ENCODE data around the gene PCBP2.
A peak's percentile ranks its signal among the peaks of the same experiment; 100 is the strongest.
"Not testable (repeated sequence)": the region's sequence is repeated elsewhere in the genome, so short reads cannot be mapped to it uniquely, and the experiment has no call there.

The PCBP2 gene

GRCh38 chr12:53423597-53423996 lies 28.3 kb upstream of the PCBP2 start, which contains the start of gene AMHR2:
TSS of gene AMHR2 (plus strand) at chr12:53423855. CDS start at chr12:53423935, 80 bp downstream.
- peaks cover 24% of the 10 kb centered on the region for H3K4me1 ChIP-seq (ENCODE audit: control insufficient read depth, insufficient read depth, low read length)
- H3K9me3 ChIP-seq (ENCODE audit: control insufficient read depth, insufficient read depth, low read depth, low read length): no peaks in the 10 kb centered on the region
- no peaks in the 10 kb centered on the region for H3K36me3 ChIP-seq (ENCODE audit: control insufficient read depth, insufficient read depth, low read length)
- no peak within 1 kb of the TSS for H3K9ac ChIP-seq (ENCODE audit: low read length)
- H3K4me3 ChIP-seq (ENCODE audit: low read depth, low read length): no peak within 1 kb of the TSS
- H3K27ac ChIP-seq (ENCODE audit: low read depth, low read length): no peak within 1 kb of the TSS
- no peaks in the 10 kb centered on the region for H3K27me3 ChIP-seq (ENCODE audit: control insufficient read depth, insufficient read depth, low read length)

GRCh38 chr12:53424626-53425514 lies 27.0 kb upstream of the PCBP2 start:
- Histone ChIP-seq H3K4me1 (ENCODE audit: control insufficient read depth, insufficient read depth, low read length) (peaks cover 24% of the 10 kb centered on the region), H3K27me3 (ENCODE audit: control insufficient read depth, insufficient read depth, low read length) (no peaks in the 10 kb centered on the region), H3K9me3 (ENCODE audit: control insufficient read depth, insufficient read depth, low read depth, low read length) (no peaks in the 10 kb centered on the region), H3K4me3 (ENCODE audit: low read depth, low read length) (no peak overlapping the region), H3K36me3 (ENCODE audit: control insufficient read depth, insufficient read depth, low read length) (no peaks in the 10 kb centered on the region), H3K27ac (ENCODE audit: low read depth, low read length) (no peak overlapping the region), H3K9ac (ENCODE audit: low read length) (peak overlapping the region; percentile 28)

- Histone ChIP-seq H3K4me3 (ENCODE audit: low read depth, low read length) (no peak overlapping the region), H3K4me1 (ENCODE audit: control insufficient read depth, insufficient read depth, low read length) (peaks cover 24% of the 10 kb centered on the region), H3K9ac (ENCODE audit: low read length) (peak overlapping the region; percentile 28), H3K27me3 (ENCODE audit: control insufficient read depth, insufficient read depth, low read length) (no peaks in the 10 kb centered on the region), H3K36me3 (ENCODE audit: control insufficient read depth, insufficient read depth, low read length) (no peaks in the 10 kb centered on the region), H3K27ac (ENCODE audit: low read depth, low read length) (no peak overlapping the region), H3K9me3 (ENCODE audit: control insufficient read depth, insufficient read depth, low read depth, low read length) (no peaks in the 10 kb centered on the region)
These were observed 26.3 kb upstream of the PCBP2 start for GRCh38 chr12:53425515-53426150.

- Histone ChIP-seq H3K27me3 (ENCODE audit: control insufficient read depth, insufficient read depth, low read length) (no peaks in the 10 kb centered on the region), H3K9ac (ENCODE audit: low read length) (no peak overlapping the region), H3K27ac (ENCODE audit: low read depth, low read length) (no peak overlapping the region), H3K36me3 (ENCODE audit: control insufficient read depth, insufficient read depth, low read length) (no peaks in the 10 kb centered on the region), H3K9me3 (ENCODE audit: control insufficient read depth, insufficient read depth, low read depth, low read length) (no peaks in the 10 kb centered on the region), H3K4me1 (ENCODE audit: control insufficient read depth, insufficient read depth, low read length) (peaks cover 20% of the 10 kb centered on the region; the same call in 1 of the 2 replicates), H3K4me3 (ENCODE audit: low read depth, low read length) (no peak overlapping the region)
These were observed 23.9 kb upstream of the PCBP2 start for GRCh38 chr12:53427905-53428594.

GRCh38 chr12:53428741-53429140 lies 23.2 kb upstream of the PCBP2 start:
- no peaks in the 10 kb centered on the region for H3K9me3 ChIP-seq (ENCODE audit: control insufficient read depth, insufficient read depth, low read depth, low read length)
- peaks cover 15% of the 10 kb centered on the region; the same call in 1 of the 2 replicates for H3K4me1 ChIP-seq (ENCODE audit: control insufficient read depth, insufficient read depth, low read length)
- H3K9ac ChIP-seq (ENCODE audit: low read length): no peak overlapping the region
- H3K4me3 ChIP-seq (ENCODE audit: low read depth, low read length): no peak overlapping the region
- no peaks in the 10 kb centered on the region for H3K36me3 ChIP-seq (ENCODE audit: control insufficient read depth, insufficient read depth, low read length)
- no peaks in the 10 kb centered on the region for H3K27me3 ChIP-seq (ENCODE audit: control insufficient read depth, insufficient read depth, low read length)
- no peak overlapping the region for H3K27ac ChIP-seq (ENCODE audit: low read depth, low read length)

- no peak overlapping the region for H3K9ac ChIP-seq (ENCODE audit: low read length)
- no peak overlapping the region for H3K27ac ChIP-seq (ENCODE audit: low read depth, low read length)
- H3K9me3 ChIP-seq (ENCODE audit: control insufficient read depth, insufficient read depth, low read depth, low read length): no peaks in the 10 kb centered on the region
- no peak overlapping the region for H3K4me3 ChIP-seq (ENCODE audit: low read depth, low read length)
- H3K36me3 ChIP-seq (ENCODE audit: control insufficient read depth, insufficient read depth, low read length): no peaks in the 10 kb centered on the region
- peaks cover 5% of the 10 kb centered on the region; the same call in 1 of the 2 replicates for H3K4me1 ChIP-seq (ENCODE audit: control insufficient read depth, insufficient read depth, low read length)
- no peaks in the 10 kb centered on the region for H3K27me3 ChIP-seq (ENCODE audit: control insufficient read depth, insufficient read depth, low read length)
These were observed 21.8 kb upstream of the PCBP2 start for GRCh38 chr12:53430116-53430515.

- no peaks in the 10 kb centered on the region for H3K27me3 ChIP-seq (ENCODE audit: control insufficient read depth, insufficient read depth, low read length)
- H3K4me1 ChIP-seq (ENCODE audit: control insufficient read depth, insufficient read depth, low read length): no peaks in the 10 kb centered on the region
- no peak overlapping the region for H3K4me3 ChIP-seq (ENCODE audit: low read depth, low read length)
- no peaks in the 10 kb centered on the region for H3K36me3 ChIP-seq (ENCODE audit: control insufficient read depth, insufficient read depth, low read length)
- H3K9me3 ChIP-seq (ENCODE audit: control insufficient read depth, insufficient read depth, low read depth, low read length): no peaks in the 10 kb centered on the region
- no peak overlapping the region for H3K9ac ChIP-seq (ENCODE audit: low read length)
- no peak overlapping the region for H3K27ac ChIP-seq (ENCODE audit: low read depth, low read length)
These were observed 20.7 kb upstream of the PCBP2 start for GRCh38 chr12:53431187-53431586.

GRCh38 chr12:53435326-53435725 lies 16.6 kb upstream of the PCBP2 start:
- not testable (repeated sequence) for H3K27ac ChIP-seq (ENCODE audit: low read depth, low read length); H3K9ac ChIP-seq (ENCODE audit: low read length); H3K4me3 ChIP-seq (ENCODE audit: low read depth, low read length); H3K36me3 ChIP-seq (ENCODE audit: control insufficient read depth, insufficient read depth, low read length); H3K9me3 ChIP-seq (ENCODE audit: control insufficient read depth, insufficient read depth, low read depth, low read length); H3K27me3 ChIP-seq (ENCODE audit: control insufficient read depth, insufficient read depth, low read length); H3K4me1 ChIP-seq (ENCODE audit: control insufficient read depth, insufficient read depth, low read length)

GRCh38 chr12:53439582-53439981 lies 12.3 kb upstream of the PCBP2 start:
- H3K27me3 ChIP-seq (ENCODE audit: control insufficient read depth, insufficient read depth, low read length); H3K27ac ChIP-seq (ENCODE audit: low read depth, low read length); H3K4me3 ChIP-seq (ENCODE audit: low read depth, low read length); H3K9me3 ChIP-seq (ENCODE audit: control insufficient read depth, insufficient read depth, low read depth, low read length); H3K36me3 ChIP-seq (ENCODE audit: control insufficient read depth, insufficient read depth, low read length); H3K9ac ChIP-seq (ENCODE audit: low read length): not testable (repeated sequence)
- H3K4me1 ChIP-seq (ENCODE audit: control insufficient read depth, insufficient read depth, low read length): peaks cover 14% of the 10 kb centered on the region; the same call in 1 of the 2 replicates

- no peaks in the 10 kb centered on the region for H3K27me3 ChIP-seq (ENCODE audit: control insufficient read depth, insufficient read depth, low read length)
- no peaks in the 10 kb centered on the region for H3K9me3 ChIP-seq (ENCODE audit: control insufficient read depth, insufficient read depth, low read depth, low read length)
- H3K4me1 ChIP-seq (ENCODE audit: control insufficient read depth, insufficient read depth, low read length): peaks cover 14% of the 10 kb centered on the region; the same call in 1 of the 2 replicates
- H3K9ac ChIP-seq (ENCODE audit: low read length): peak within 1 kb of the TSS; percentile 76
- H3K4me3 ChIP-seq (ENCODE audit: low read depth, low read length): peak within 1 kb of the TSS; percentile 85
- H3K27ac ChIP-seq (ENCODE audit: low read depth, low read length): peak within 1 kb of the TSS; percentile 57; the same call in 1 of the 2 replicates
- H3K36me3 ChIP-seq (ENCODE audit: control insufficient read depth, insufficient read depth, low read length): peaks cover 23% of the 10 kb centered on the region
These were observed 10.7 kb upstream of the PCBP2 start, which contains the start of gene PRR13 for GRCh38 chr12:53441040-53441833. TSS of gene PRR13 (plus strand) at chr12:53441734. CDS start at chr12:53442715, 981 bp downstream.

Measured in HUES6 (cell line).